H1 (cell line): ENCODE data around the gene IREB2. TPM values are rescaled to one million over a fixed set of nuclear protein-coding genes. Genes with fewer than 3 reads are reported as not detected.

Experiments used
- CTCF ChIA-PET: fragments of 300-600 bp; sonication (Branson Sonifier 250); formaldehyde crosslinking; loops from one replicate; lab custom pipeline; 2021; ENCODE audit not compliant: partially characterized antibody; lab: Charles Lee
- POLR2A ChIA-PET: fragments of 300-600 bp; sonication (Branson Sonifier 250); formaldehyde crosslinking; loops from one replicate; lab custom pipeline; 2021; ENCODE audit warnings: inconsistent platforms; ENCODE audit not compliant: partially characterized antibody; lab: Charles Lee
- DNase-seq, 2 experiments: peaks; one replicate each; pipeline versions ENCODE4 v3.0.0 to v3.0.0-alpha.2; 2010 to 2022; ENCODE audit warnings: low spot score in 2 of 2, low read depth in 1 of 2, mixed read lengths in 1 of 2
- FAIRE-seq: peaks from 2 replicates; lab custom pipeline; 2011; peaks lifted over from hg19 to GRCh38; lab: Jason Lieb, UNC
- H2AFZ ChIP-seq: 2 replicates; pipeline ENCODE4 v1.8.1; 2012; ENCODE audit warnings: low read length, inconsistent platforms
- H2AK5ac ChIP-seq: 2 replicates; pipeline ENCODE4 v1.6.1; 2013; ENCODE audit warnings: low read depth, low read length
- H2BK120ac ChIP-seq: replicated peaks from 2 replicates; pipeline ENCODE3; 2013; ENCODE audit warnings: low read depth, low read length, inconsistent platforms
- H2BK12ac ChIP-seq: 2 replicates; pipeline ENCODE4 v1.6.1; 2013; ENCODE audit warnings: low read depth, low read length
- H2BK15ac ChIP-seq: 2 replicates; pipeline ENCODE4 v1.6.1; 2013; ENCODE audit warnings: low read length
- H2BK20ac ChIP-seq: 2 replicates; pipeline ENCODE4 v1.6.1; 2013; ENCODE audit warnings: low read length
- H2BK5ac ChIP-seq: 2 replicates; pipeline ENCODE4 v1.6.1; 2013; ENCODE audit warnings: low read depth, low read length
- H3K14ac ChIP-seq: 2 replicates; pipeline ENCODE4 v1.6.1; 2013; ENCODE audit warnings: inconsistent platforms; ENCODE audit not compliant: insufficient read length
- H3K18ac ChIP-seq: 2 replicates; pipeline ENCODE4 v1.6.1; 2013; ENCODE audit warnings: low read length; ENCODE audit errors: extremely low read depth
- H3K23ac ChIP-seq: 2 replicates; pipeline ENCODE4 v1.6.1; 2013; ENCODE audit warnings: inconsistent platforms; ENCODE audit not compliant: insufficient read length
- H3K23me2 ChIP-seq: 2 replicates; pipeline ENCODE4 v1.6.1; 2013; ENCODE audit warnings: low read depth, low read length
- H3K27ac ChIP-seq: 2 replicates; pipeline ENCODE4 v1.6.1; 2011; ENCODE audit warnings: low read depth, low read length, inconsistent platforms
- H3K27me3 ChIP-seq, 4 experiments: replicated peaks in 1 of 4; 1 replicate in 1 of 4; 2 replicates in 3 of 4; pipeline versions ENCODE4 v1.6.1 to v1.8.1; 2011 to 2013; ENCODE audit warnings: low read length in 3 of 4, mild to moderate bottlenecking in 3 of 4, inconsistent platforms in 2 of 4, mixed read lengths in 2 of 4, moderate library complexity in 1 of 4; ENCODE audit not compliant: control insufficient read depth in 3 of 4, insufficient read depth in 3 of 4; ENCODE audit errors: extremely low read depth in 1 of 4
- H3K36me3 ChIP-seq, 4 experiments: 2 replicates each; pipeline versions ENCODE4 v1.6.1 to v1.8.1; 2011 to 2013; ENCODE audit warnings: mild to moderate bottlenecking in 4 of 4, low read length in 3 of 4, moderate library complexity in 2 of 4, control low read depth in 1 of 4, inconsistent platforms in 1 of 4; ENCODE audit not compliant: insufficient read depth in 4 of 4, control insufficient read depth in 2 of 4
- H3K4ac ChIP-seq: replicated peaks from 2 replicates; pipeline ENCODE3; 2013; ENCODE audit warnings: low read length, low read depth, mixed read lengths, inconsistent platforms; ENCODE audit not compliant: insufficient read length
- H3K4me1 ChIP-seq, 4 experiments: replicated peaks in 1 of 4; 1 replicate in 1 of 4; 2 replicates in 3 of 4; pipeline versions ENCODE4 v1.6.1 to v1.8.1; 2011 to 2013; ENCODE audit warnings: low read length in 3 of 4, inconsistent platforms in 2 of 4, mixed read lengths in 1 of 4; ENCODE audit not compliant: insufficient read depth in 4 of 4, control insufficient read depth in 3 of 4
- H3K4me2 ChIP-seq, 2 experiments: 2 replicates each; pipeline versions ENCODE4 v1.6.1 to v1.8.1; 2011 to 2013; ENCODE audit warnings: low read depth in 2 of 2, low read length in 2 of 2, control low read depth in 1 of 2, inconsistent platforms in 1 of 2, mild to moderate bottlenecking in 1 of 2; ENCODE audit not compliant: insufficient read depth in 1 of 2
- H3K4me3 ChIP-seq, 4 experiments: fragments of 200-600, 300-600 bp in 1 of 4; sonication (generic), shearing (Covaris generic), sonication (Bioruptor Twin) in 1 of 4; 2 replicates each; pipeline versions ENCODE4 v1.5.1 to v1.8.1; 2011 to 2016; ENCODE audit warnings: low read length in 4 of 4, low read depth in 3 of 4, control low read depth in 2 of 4, inconsistent platforms in 2 of 4, mild to moderate bottlenecking in 2 of 4, mixed read lengths in 1 of 4, moderate library complexity in 1 of 4; ENCODE audit not compliant: insufficient read depth in 2 of 4; ENCODE audit errors: extremely low read depth in 1 of 4
- H3K56ac ChIP-seq: replicated peaks from 2 replicates; pipeline ENCODE3; 2013; ENCODE audit warnings: low read depth, mild to moderate bottlenecking, mixed read lengths, low read length, inconsistent platforms; ENCODE audit not compliant: insufficient read length
- H3K79me1 ChIP-seq: 2 replicates; pipeline ENCODE4 v1.6.1; 2013; ENCODE audit warnings: low read depth, low read length, control low read depth
- H3K79me2 ChIP-seq, 2 experiments: 2 replicates each; pipeline versions ENCODE4 v1.6.1 to v1.8.1; 2012 to 2013; ENCODE audit warnings: low read length in 2 of 2, mild to moderate bottlenecking in 2 of 2, inconsistent platforms in 1 of 2; ENCODE audit not compliant: insufficient read depth in 2 of 2, control insufficient read depth in 1 of 2
- H3K9ac ChIP-seq, 4 experiments: replicated peaks in 1 of 4; 1 replicate in 1 of 4; 2 replicates in 3 of 4; pipeline versions ENCODE4 v1.6.1 to v1.8.1; 2011 to 2013; ENCODE audit warnings: low read depth in 3 of 4, low read length in 3 of 4, control low read depth in 2 of 4, mild to moderate bottlenecking in 2 of 4, moderate library complexity in 2 of 4, inconsistent platforms in 1 of 4; ENCODE audit errors: extremely low read depth in 1 of 4
- H3K9me3 ChIP-seq, 2 experiments: 2 replicates each; pipeline versions ENCODE4 v1.6.1 to v1.8.1; 2012 to 2013; ENCODE audit warnings: mild to moderate bottlenecking in 2 of 2, moderate library complexity in 2 of 2, control low read depth in 1 of 2, inconsistent platforms in 1 of 2, low read depth in 1 of 2, low read length in 1 of 2, mixed read lengths in 1 of 2; ENCODE audit not compliant: insufficient read depth in 2 of 2
- H4K20me1 ChIP-seq, 2 experiments: replicated peaks in 1 of 2; 2 replicates each; pipeline versions ENCODE3 to v1.8.1; 2011 to 2013; ENCODE audit warnings: inconsistent platforms in 2 of 2, low read length in 2 of 2, mild to moderate bottlenecking in 1 of 2; ENCODE audit not compliant: insufficient read depth in 2 of 2, control insufficient read depth in 1 of 2
- H4K5ac ChIP-seq: 2 replicates; pipeline ENCODE4 v1.6.1; 2013; ENCODE audit warnings: low read length, low read depth, mixed read lengths, inconsistent platforms; ENCODE audit not compliant: insufficient read length
- H4K8ac ChIP-seq: 2 replicates; pipeline ENCODE4 v1.8.0; 2013; ENCODE audit warnings: mild to moderate bottlenecking, moderate library complexity, low read length, inconsistent platforms; ENCODE audit not compliant: insufficient read depth; ENCODE audit errors: extremely low read depth
- H4K91ac ChIP-seq: replicated peaks from 2 replicates; pipeline ENCODE3; 2013; ENCODE audit warnings: low read length, mixed read lengths, inconsistent platforms; ENCODE audit not compliant: insufficient read length
- ATF2 ChIP-seq: IDR thresholded peaks from 2 replicates; pipeline ENCODE4 v1.6.1; 2012; ENCODE audit warnings: low read length, inconsistent platforms
- CEBPB ChIP-seq: IDR thresholded peaks from 2 replicates; pipeline ENCODE4 v1.6.1; 2012; ENCODE audit warnings: low read depth, low read length
- EGR1 ChIP-seq: IDR thresholded peaks from 2 replicates; pipeline ENCODE4 v1.6.1; 2011; ENCODE audit warnings: low read depth, low read length, borderline replicate concordance
- HDAC2 ChIP-seq, 2 experiments: fragments of 300-600 bp in 1 of 2; sonication (generic) in 1 of 2; IDR thresholded peaks; 2 replicates each; pipeline ENCODE4 v1.6.1; 2011 to 2012; ENCODE audit warnings: low read depth in 2 of 2, low read length in 2 of 2, mild to moderate bottlenecking in 2 of 2, moderate library complexity in 2 of 2, borderline replicate concordance in 1 of 2, inconsistent platforms in 1 of 2
- POLR2AphosphoS5 ChIP-seq: IDR thresholded peaks from 2 replicates; pipeline ENCODE4 v1.6.1; 2011; ENCODE audit warnings: low read depth, low read length
- POU5F1 ChIP-seq: IDR thresholded peaks from 2 replicates; pipeline ENCODE4 v1.6.1; 2011; ENCODE audit warnings: low read depth, mild to moderate bottlenecking, low read length, moderate library complexity
- WGBS, 2 experiments: shearing (Covaris generic) in 1 of 2; methylation state at CpG; one replicate each; pipeline versions ENCODE4 v1.1.6 to v1.1.7; 2013 to 2015; ENCODE audit warnings: low lambda C conversion rate in 2 of 2, mixed read lengths in 2 of 2, inconsistent platforms in 1 of 2, low coverage in 1 of 2, missing lambda C conversion rate in 1 of 2; ENCODE audit not compliant: insufficient replicate concordance in 2 of 2, insufficient coverage in 1 of 2, insufficient read length in 1 of 2; ENCODE audit errors: extremely low coverage in 1 of 2, missing lambda C conversion rate in 1 of 2; 5-methylcytosine and 5-hydroxymethylcytosine counted together
- polyA plus RNA-seq, 7 experiments: library from polyadenylated mRNA; depleted of rRNA in 3 of 7; stranded (reverse) in 5 of 7; unstranded in 2 of 7; fragments of >200 nt in 5 of 7; fragments of 200-250 nt in 2 of 7; gene quantifications; 1 replicate in 5 of 7; 2 replicates in 1 of 7; 4 replicates in 1 of 7; pipeline versions ENCODE4 v1.2.1 to v1.2.3, GENCODE V29; 2011 to 2013; ENCODE audit warnings: missing spikeins in 2 of 7, mixed read lengths in 2 of 7
- total RNA-seq: library from RNA; stranded (reverse); fragmentation: NEBNext Ultra II Directional; extraction: Animal tissue kit (Norgen Biotek cat#: 25700); gene quantifications from 2 replicates; pipeline ENCODE4 v1.2.1, GENCODE V29; 2021
- TF ChIP-seq, protein P1 (sequence below): IDR thresholded peaks from 2 replicates; pipeline ENCODE4 v1.6.1; 2011; ENCODE audit warnings: low read length, improper control_type of control experiment

Gene IREB2
- total and polyA plus RNA-seq, 2 of the 8 experiments (the other 6 are each of a cell fraction or from before 2014, with no cell fraction given): 21.0 to 103 TPM

- no peak overlapping the region for H2BK15ac ChIP-seq
- no peak overlapping the region for H3K4me2 ChIP-seq
- no peak overlapping the region for H3K14ac ChIP-seq
- POLR2A ChIA-PET: no interaction called here
- H3K79me2 ChIP-seq: no peaks in the 10 kb centered on the region
- no peaks in the 10 kb centered on the region for H3K23me2 ChIP-seq
- H2BK12ac ChIP-seq: no peak overlapping the region
- no peak overlapping the region for H3K56ac ChIP-seq
- H2BK5ac ChIP-seq: no peak overlapping the region
- no peak overlapping the region for H2BK20ac ChIP-seq
- H3K27ac ChIP-seq: no peak overlapping the region
- no peak overlapping the region for H3K4me3 ChIP-seq
- CTCF ChIA-PET: interaction anchor here (0.8 to 1.3 kb wide), 4 partner anchors 9 to 69 kb away, joined by 3 to 8 read pairs (median 4); no protein-coding TSS in a partner anchor
- H3K27me3 ChIP-seq: no peaks in the 10 kb centered on the region
- H2BK120ac ChIP-seq: no peak overlapping the region
- no peaks in the 10 kb centered on the region for H3K79me1 ChIP-seq
- H4K5ac ChIP-seq: no peak overlapping the region
- H4K91ac ChIP-seq: no peak overlapping the region
- H2AFZ ChIP-seq: no peak overlapping the region
- no peak overlapping the region for H2AK5ac ChIP-seq
- FAIRE-seq (no peak), DNase-seq (no peak)
- H3K36me3 ChIP-seq: peaks cover 18 to 83% (median 49%) of the 10 kb centered on the region in 4 experiments
- H3K9me3 ChIP-seq: no peaks in the 10 kb centered on the region
- no peaks in the 10 kb centered on the region for H3K4me1 ChIP-seq
- no peak overlapping the region for H3K9ac ChIP-seq
- no peak overlapping the region for H3K23ac ChIP-seq
- H4K20me1 ChIP-seq: peaks cover 0 to 2% of the 10 kb centered on the region in 2 experiments
- no peak overlapping the region for H4K8ac ChIP-seq
- H3K4ac ChIP-seq: no peak overlapping the region
- WGBS, 2 experiments: 0% methylated on average over 1 of the region's 1 CpG; no CpG with 5 or more reads in 1 of the 2 experiments
- no peak overlapping the region for H3K18ac ChIP-seq
- no peak for TF ChIP-seq EGR1
- no peak for TF ChIP-seq CEBPB
- TF ChIP-seq POU5F1: no peak
- TF ChIP-seq, protein P1, sequence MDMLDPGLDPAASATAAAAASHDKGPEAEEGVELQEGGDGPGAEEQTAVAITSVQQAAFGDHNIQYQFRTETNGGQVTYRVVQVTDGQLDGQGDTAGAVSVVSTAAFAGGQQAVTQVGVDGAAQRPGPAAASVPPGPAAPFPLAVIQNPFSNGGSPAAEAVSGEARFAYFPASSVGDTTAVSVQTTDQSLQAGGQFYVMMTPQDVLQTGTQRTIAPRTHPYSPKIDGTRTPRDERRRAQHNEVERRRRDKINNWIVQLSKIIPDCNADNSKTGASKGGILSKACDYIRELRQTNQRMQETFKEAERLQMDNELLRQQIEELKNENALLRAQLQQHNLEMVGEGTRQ: no peak
- no peak for TF ChIP-seq ATF2
- no peak for TF ChIP-seq POLR2AphosphoS5
- no peak for TF ChIP-seq HDAC2 (IDR thresholded peaks at IDR 0.05; ENCODE audit: borderline replicate concordance in 1 of 2, low read depth in 2 of 2, low read length in 2 of 2)
Measured at GRCh38 chr15:78469031-78469430, 31.0 kb downstream of the IREB2 start.
